GM21529 (cell line): Measurements from ENCODE around the gene MFN1.

ENCODE experiments used
- ATAC-seq: cut with Tn5 transposase; IDR thresholded peaks from one replicate; pipeline ENCODE4 v1.9.1; 2021; ENCODE audit not compliant: unreplicated experiment

The MFN1 gene

GRCh38 chr3:179428876-179429548, 81.5 kb downstream of the MFN1 start:
- no peak for ATAC-seq

GRCh38 chr3:179430277-179430870, 82.9 kb downstream of the MFN1 start:
- no peak for ATAC-seq

- ATAC-seq: peak; percentile 78
These were observed 84.5 kb downstream of the MFN1 start for GRCh38 chr3:179432021-179432420.

GRCh38 chr3:179432451-179432850, 84.9 kb downstream of the MFN1 start:
- no peak for ATAC-seq

GRCh38 chr3:179436517-179436916, 89.0 kb downstream of the MFN1 start:
- no peak for ATAC-seq

- peak; percentile 91 for ATAC-seq
These were observed 91.3 kb downstream of the MFN1 start for GRCh38 chr3:179438841-179439240.
